ENCODE results near the gene BNC2.

The BNC2 gene

DNA sequence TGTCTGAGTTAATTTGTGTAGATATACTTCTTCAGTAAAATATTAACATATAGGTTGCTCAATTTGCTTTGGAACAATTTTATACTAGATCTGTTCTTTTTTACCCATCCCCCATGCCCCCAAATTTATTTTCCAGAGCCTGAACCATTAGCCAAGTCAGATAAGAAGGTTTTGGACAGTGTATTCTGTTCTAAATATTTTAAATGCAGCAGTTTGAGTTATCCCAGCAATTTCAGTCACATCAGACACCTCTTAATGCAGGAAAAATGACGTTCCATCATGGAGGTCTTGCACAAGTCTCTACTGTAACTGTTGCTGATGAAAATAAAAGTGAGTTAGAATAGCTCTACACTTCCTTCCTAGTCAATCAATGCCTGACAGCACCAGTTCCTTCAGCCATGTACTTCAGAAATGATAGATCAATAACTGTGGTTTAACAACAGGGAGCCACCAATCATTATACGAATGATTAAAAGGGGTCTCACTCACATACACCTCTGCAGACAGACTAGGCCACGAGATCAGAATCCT, 215.8 kb downstream of the BNC2 start:
- ATAC-seq (ENCODE audit: low read depth) = no peak
- no peak for DNase-seq (ENCODE audit: low spot score)
- Histone ChIP-seq H3K27me3 (ENCODE audit: insufficient read depth, poor library complexity, severe bottlenecking) (no peaks in the 10 kb centered on the region), H3K4me3 (ENCODE audit: severe bottlenecking) (no peak overlapping the region), H3K4me1 (ENCODE audit: insufficient read depth, poor library complexity, severe bottlenecking) (no peaks in the 10 kb centered on the region), H3K36me3 (ENCODE audit: low read depth) (no peaks in the 10 kb centered on the region), H3K9me3 (ENCODE audit: severe bottlenecking) (no peaks in the 10 kb centered on the region), H3K27ac (ENCODE audit: poor library complexity, severe bottlenecking) (no peak overlapping the region)
- TF ChIP-seq, protein P1, sequence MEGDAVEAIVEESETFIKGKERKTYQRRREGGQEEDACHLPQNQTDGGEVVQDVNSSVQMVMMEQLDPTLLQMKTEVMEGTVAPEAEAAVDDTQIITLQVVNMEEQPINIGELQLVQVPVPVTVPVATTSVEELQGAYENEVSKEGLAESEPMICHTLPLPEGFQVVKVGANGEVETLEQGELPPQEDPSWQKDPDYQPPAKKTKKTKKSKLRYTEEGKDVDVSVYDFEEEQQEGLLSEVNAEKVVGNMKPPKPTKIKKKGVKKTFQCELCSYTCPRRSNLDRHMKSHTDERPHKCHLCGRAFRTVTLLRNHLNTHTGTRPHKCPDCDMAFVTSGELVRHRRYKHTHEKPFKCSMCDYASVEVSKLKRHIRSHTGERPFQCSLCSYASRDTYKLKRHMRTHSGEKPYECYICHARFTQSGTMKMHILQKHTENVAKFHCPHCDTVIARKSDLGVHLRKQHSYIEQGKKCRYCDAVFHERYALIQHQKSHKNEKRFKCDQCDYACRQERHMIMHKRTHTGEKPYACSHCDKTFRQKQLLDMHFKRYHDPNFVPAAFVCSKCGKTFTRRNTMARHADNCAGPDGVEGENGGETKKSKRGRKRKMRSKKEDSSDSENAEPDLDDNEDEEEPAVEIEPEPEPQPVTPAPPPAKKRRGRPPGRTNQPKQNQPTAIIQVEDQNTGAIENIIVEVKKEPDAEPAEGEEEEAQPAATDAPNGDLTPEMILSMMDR (IDR thresholded peaks at IDR 0.05; ENCODE audit: poor library complexity, severe bottlenecking) = no peak

DNA sequence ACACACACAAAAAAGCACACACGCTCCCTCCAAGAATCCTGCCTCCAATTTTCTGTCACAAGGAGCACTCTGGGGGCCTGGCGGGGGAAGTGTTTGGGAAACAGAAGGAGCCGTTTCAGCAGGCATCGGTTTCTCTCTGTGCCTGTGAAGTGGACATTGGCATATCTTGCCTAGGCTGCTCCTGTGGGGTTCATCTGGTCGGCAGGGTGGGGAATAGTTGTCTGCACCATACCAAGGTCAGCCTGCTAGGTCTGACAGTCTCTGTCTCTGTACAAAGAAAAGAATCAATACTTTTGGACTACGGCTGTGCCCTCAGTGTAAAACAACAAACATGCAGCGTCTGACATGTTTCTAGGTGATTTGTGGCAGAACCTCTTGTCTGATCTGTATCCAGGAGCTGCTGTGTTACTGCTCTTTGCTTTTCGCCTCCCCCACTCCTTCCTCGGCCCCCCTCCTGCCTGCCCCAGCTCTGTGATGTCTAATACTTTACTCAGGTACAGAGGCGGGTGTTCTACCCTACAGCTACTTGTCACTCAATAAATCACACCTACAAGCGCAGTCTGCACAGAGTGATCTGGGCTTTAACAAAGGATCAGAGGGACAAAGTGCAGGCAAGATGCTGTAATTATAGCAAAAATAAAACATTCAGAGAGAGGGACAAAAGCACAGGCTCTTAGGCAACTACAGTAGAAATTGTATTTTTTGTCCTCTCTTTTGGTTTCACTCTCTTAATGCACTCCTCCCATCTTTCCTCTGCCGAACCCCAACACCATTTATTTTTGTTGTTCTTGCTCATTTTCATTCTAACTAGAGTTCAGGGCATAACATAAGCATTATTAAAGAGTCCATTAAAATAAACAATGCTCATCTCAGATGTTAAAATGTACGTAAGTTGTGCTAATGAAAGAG, 216.7 kb downstream of the BNC2 start:
- no peak overlapping the region for H3K4me3 ChIP-seq (ENCODE audit: severe bottlenecking)
- TF ChIP-seq, protein P1 (IDR thresholded peaks at IDR 0.05; ENCODE audit: poor library complexity, severe bottlenecking) = no peak
- no peaks in the 10 kb centered on the region for H3K36me3 ChIP-seq (ENCODE audit: low read depth)
- H3K4me1 ChIP-seq (ENCODE audit: insufficient read depth, poor library complexity, severe bottlenecking) = no peaks in the 10 kb centered on the region
- ATAC-seq (ENCODE audit: low read depth) (peak; percentile 35; the same call in 2 of the 3 replicates), DNase-seq (ENCODE audit: low spot score) (no peak)
- no peaks in the 10 kb centered on the region for H3K27me3 ChIP-seq (ENCODE audit: insufficient read depth, poor library complexity, severe bottlenecking)
- H3K9me3 ChIP-seq (ENCODE audit: severe bottlenecking) = no peaks in the 10 kb centered on the region
- no peak overlapping the region for H3K27ac ChIP-seq (ENCODE audit: poor library complexity, severe bottlenecking)

GRCh38 chr9:16652582-16652981, 217.9 kb downstream of the BNC2 start:
- no peaks in the 10 kb centered on the region for H3K27me3 ChIP-seq (ENCODE audit: insufficient read depth, poor library complexity, severe bottlenecking)
- H3K4me1 ChIP-seq (ENCODE audit: insufficient read depth, poor library complexity, severe bottlenecking) = no peaks in the 10 kb centered on the region
- no peaks in the 10 kb centered on the region for H3K36me3 ChIP-seq (ENCODE audit: low read depth)
- H3K27ac ChIP-seq (ENCODE audit: poor library complexity, severe bottlenecking) = no peak overlapping the region
- DNase-seq (ENCODE audit: low spot score) = no peak
- TF ChIP-seq, protein P1 (IDR thresholded peaks at IDR 0.05; ENCODE audit: poor library complexity, severe bottlenecking) = no peak
- no peaks in the 10 kb centered on the region for H3K9me3 ChIP-seq (ENCODE audit: severe bottlenecking)
- ATAC-seq (ENCODE audit: low read depth) = no peak
- no peak overlapping the region for H3K4me3 ChIP-seq (ENCODE audit: severe bottlenecking)

DNA sequence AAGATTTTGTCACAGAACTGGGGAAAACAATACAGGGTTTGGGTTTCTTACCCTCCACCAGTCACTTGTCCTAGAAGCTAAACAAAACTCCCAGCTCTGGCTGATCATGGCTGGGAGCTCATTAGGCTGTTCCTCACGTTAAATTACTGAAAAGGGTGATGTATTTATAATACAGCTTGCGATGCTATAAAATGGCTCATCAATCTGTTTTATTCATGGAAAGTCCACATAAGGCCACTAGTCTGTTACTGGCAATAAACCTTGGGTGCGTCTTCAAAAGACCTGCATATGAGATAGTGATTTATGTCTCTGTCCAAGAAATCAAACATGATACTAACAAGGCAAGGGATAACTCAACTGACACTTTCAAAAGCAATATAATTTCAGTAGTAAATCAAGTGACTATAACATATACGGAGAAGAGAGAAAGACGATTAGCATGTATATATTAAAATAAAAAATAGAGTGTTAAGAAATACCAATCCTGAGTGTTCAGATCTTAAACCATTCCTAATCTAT, 219.0 kb downstream of the BNC2 start:
- TF ChIP-seq, protein P1 (IDR thresholded peaks at IDR 0.05; ENCODE audit: poor library complexity, severe bottlenecking) = no peak
- no peaks in the 10 kb centered on the region for H3K27me3 ChIP-seq (ENCODE audit: insufficient read depth, poor library complexity, severe bottlenecking)
- ATAC-seq (ENCODE audit: low read depth) (no peak), DNase-seq (ENCODE audit: low spot score) (no peak)
- no peaks in the 10 kb centered on the region for H3K9me3 ChIP-seq (ENCODE audit: severe bottlenecking)
- no peaks in the 10 kb centered on the region for H3K36me3 ChIP-seq (ENCODE audit: low read depth)
- no peaks in the 10 kb centered on the region for H3K4me1 ChIP-seq (ENCODE audit: insufficient read depth, poor library complexity, severe bottlenecking)
- H3K27ac ChIP-seq (ENCODE audit: poor library complexity, severe bottlenecking) = no peak overlapping the region
- H3K4me3 ChIP-seq (ENCODE audit: severe bottlenecking) = no peak overlapping the region

Data from RWPE2 (cell line).